Frontal cortex (tissue), 4 donors: ENCODE data around the gene BTBD16. TPM values are rescaled to one million over a fixed set of nuclear protein-coding genes. Genes with fewer than 3 reads are reported as not detected.

Source experiments
- DNase-seq, 2 donors: peaks; one replicate each; pipeline ENCODE4 v3.0.0; 2012; ENCODE audit warnings: low spot score in 2 of 2
- FAIRE-seq: peaks from 2 replicates; lab custom pipeline; 2012; peaks lifted over from hg19 to GRCh38; lab: Jason Lieb, UNC
- total RNA-seq: library from RNA; depleted of rRNA; stranded (reverse); fragments of >200 nt; gene quantifications from one replicate; pipeline ENCODE4 v1.2.3, GENCODE V29; 2014
- donor health status: control.
- donor health status: control.
- donor health status: control.

Gene BTBD16
- total RNA-seq: not detected

GRCh38 chr10:122271076-122271475 is at the start of gene BTBD16:
Gene BTBD16, plus strand, starts transcription at chr10:122271296. Its CDS starts 3,786 bp downstream, at chr10:122275082.
- no peak for FAIRE-seq
- no peak for DNase-seq

- no peak for FAIRE-seq
- DNase-seq: no peak
Observed at GRCh38 chr10:122221958-122222357, 49.1 kb upstream of the BTBD16 start.

- FAIRE-seq (no peak), DNase-seq (no peak)
Observed at GRCh38 chr10:122222638-122223037, 48.5 kb upstream of the BTBD16 start.

GRCh38 chr10:122224159-122224558 is 46.9 kb upstream of the BTBD16 start:
- DNase-seq (no peak), FAIRE-seq (no peak)

DNA sequence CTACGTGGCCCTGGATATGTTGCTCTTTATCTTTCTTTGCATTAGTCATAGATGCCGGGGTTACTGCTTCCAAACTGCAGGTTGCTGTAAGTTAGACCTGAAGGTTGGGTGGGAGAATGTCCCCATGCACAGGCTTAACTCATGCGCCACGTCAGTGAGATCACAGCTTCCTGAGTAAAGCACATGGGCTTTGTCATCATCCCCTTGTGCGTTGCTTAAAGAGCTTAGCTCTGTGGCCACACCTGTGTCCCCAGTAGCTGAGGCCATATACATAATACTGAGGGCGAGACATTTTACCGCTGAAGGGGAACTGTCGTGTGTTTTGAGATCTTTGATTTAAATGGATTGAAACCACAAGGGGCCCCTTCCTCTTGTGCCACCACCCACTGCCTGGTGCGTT is 45.8 kb upstream of the BTBD16 start:
- DNase-seq (no peak), FAIRE-seq (no peak)

DNA sequence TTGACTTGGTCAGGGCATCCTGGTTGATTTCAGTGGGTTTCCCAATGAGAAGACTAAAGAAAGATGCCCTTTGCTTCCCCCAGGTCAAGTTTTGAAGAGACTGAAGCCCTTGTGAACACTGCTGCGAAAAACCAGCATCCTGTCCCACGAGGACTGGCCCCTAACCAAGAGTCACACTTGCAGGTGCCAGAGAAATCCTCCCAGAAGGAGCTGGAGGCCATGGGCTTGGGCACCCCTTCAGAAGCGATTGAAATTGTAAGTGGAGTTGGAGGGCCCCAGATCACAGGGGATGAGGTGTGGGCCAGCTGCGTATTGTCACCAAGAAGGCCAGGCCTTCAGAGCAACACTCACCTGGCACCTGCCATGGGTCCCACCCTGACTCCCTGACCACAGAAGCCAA is 43.3 kb upstream of the BTBD16 start:
- DNase-seq: no peak
- FAIRE-seq: no peak

DNA sequence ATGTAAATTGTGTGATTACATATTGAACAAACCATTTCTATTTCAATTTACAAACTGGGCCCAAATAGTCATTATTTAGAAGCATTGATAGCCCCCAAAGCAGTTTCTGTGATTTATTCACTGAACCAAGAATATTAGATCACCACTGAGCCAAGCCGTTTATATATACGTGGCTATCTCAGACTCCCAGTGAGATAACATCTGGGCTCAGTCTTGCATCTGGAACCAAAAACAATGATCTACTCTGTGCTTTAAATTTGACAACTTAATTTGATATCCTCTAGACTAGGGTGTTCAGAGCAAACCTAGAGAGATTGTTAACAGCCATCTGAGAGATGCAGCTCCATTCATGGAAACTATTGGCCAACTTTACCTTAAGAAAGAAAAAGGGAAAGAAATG is 41.4 kb upstream of the BTBD16 start:
- no peak for FAIRE-seq
- DNase-seq: no peak

DNA sequence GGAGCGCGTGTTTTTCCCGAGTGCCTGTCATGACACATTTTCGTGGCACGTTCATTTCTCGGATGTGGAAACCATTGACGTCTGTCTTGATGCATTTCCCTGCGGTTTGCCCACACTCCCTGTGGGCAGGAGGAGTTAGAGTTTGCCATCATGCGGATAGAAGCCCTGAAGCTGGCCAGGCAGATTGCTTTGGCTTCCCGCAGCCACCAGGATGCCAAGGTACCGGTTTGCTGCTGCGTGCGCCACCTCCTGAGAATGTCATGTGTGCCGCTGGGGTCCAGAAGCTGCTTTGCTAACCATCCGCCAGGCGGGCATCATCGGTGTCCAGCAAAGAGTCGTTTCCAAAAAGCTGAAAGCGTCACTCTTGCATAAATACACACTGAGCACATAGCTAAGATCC is 40.9 kb upstream of the BTBD16 start:
- no peak for DNase-seq
- no peak for FAIRE-seq

GRCh38 chr10:122232769-122233168 is 38.3 kb upstream of the BTBD16 start:
- FAIRE-seq (no peak), DNase-seq (peak in 1 of 2 donors; percentile 23)

- DNase-seq (no peak), FAIRE-seq (no peak)
Observed at GRCh38 chr10:122233857-122234348, 37.2 kb upstream of the BTBD16 start.

DNA sequence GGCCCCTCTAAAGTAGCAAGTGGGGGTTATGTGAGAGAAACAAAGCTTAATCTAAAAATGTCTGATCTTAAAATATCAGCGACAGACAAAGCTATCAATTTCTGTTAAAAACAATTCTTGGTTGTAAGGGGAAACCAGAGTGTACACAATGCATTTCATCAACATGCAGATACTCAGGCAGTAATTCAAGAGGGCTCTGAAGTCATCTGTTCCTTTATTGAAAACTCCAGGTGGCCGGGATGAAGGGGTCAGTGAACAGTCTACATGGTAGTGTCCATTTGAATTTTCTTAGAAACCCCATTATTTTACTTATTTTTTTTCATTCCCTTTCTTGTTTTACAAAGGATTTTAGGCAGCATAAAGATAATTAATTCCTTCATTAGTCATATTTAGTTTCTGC is 36.7 kb upstream of the BTBD16 start:
- no peak for DNase-seq
- no peak for FAIRE-seq

DNA sequence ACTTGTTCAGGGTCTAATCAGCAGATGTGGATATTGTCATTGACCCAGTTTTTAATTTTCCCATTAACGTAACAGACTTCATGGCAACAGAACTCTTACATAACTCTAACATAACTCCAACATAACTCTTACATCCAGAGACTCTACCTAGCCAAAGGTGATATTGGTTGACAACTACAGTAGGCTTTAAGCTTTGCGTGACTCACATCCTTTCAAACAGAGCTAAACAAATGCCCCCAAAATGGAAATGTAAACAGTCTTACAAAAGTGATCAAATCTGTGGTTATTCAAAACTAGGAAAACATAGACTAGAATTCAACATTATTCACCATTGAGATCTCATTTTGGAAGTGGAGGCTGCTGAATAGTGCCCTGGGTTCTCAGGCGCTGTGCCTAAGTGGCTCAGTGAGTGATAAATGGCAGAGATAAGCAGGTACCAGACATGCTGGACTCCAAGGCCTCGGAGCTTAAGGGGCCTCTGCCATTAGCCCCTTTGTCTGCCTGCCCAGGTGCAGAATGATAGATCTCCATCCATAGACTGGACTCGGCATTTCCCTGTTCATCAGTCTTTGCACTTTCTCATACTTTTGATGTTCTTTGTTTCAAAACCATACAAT is 34.3 kb upstream of the BTBD16 start:
- DNase-seq (no peak), FAIRE-seq (no peak)

GRCh38 chr10:122237331-122237990 is 33.6 kb upstream of the BTBD16 start:
- FAIRE-seq (no peak), DNase-seq (no peak)

- DNase-seq (no peak), FAIRE-seq (no peak)
Observed at GRCh38 chr10:122239578-122240257, 31.4 kb upstream of the BTBD16 start.

GRCh38 chr10:122240401-122240800 is 30.7 kb upstream of the BTBD16 start:
- DNase-seq (no peak), FAIRE-seq (no peak)

DNA sequence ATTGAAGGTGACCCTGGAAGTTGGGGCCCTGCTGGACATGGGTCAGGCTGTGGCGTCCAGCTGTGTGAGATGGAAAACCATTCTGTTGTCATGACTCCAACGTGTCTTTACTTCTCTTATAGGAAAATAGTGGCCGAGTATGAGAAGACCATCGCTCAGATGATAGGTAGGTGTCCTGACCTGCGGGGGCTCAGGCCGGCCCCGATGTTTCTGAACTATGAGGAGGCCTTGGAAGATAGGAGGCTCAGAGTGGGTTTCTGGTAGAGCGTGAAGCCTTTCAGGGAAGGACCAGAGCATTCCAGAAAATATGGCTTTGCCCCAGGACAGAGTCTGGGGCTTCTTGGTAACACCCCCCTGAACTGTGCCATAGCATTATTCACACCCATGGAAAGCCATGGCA is 29.3 kb upstream of the BTBD16 start:
- no peak for DNase-seq
- FAIRE-seq: no peak

GRCh38 chr10:122243550-122243949 is 27.5 kb upstream of the BTBD16 start:
- no peak for DNase-seq
- FAIRE-seq: no peak

DNA sequence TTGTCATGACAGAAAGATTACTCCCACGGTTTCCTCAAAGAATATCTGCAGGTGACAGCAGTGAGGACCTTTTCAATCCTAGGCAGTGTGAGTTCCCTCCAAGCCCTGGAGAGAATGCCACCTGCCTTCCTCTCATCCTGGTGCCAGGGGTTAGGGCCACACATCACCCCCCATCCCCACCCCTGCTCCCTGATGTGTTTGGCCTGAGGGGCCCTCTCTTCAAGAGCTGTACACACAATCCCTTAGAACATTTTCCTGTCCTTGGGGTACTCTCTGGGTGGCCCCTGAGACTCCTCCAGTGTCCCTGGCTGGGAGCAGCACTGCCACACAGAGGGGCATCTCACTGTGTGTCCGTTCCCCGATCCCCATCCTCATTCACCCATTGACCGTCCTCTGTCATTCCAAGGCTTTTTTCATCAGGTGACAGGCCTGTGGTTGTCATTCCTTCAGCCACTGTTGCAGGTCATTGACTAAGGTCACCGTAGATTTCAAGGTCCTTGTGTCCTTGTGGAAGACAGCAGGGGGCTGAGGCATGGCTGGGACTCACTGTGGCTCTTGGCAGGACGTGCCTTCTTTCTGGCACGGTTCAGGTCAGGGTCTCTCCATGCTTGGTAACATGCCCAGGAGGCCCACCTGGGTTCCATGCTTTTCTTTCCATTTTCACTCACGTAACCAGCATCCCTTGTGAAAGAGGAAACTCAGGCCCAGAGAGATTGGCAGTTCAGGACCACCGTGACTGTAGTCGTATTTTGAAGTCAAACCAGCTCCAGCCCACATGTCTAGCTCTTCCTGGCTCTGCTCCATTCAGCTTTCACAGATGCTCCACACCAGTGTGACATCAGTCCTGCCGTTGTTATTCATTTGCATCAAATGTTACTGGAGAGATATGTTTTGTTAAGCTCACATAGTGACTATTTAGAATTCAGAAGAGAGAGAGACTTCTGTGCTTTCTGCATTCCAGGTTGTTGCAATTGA is 26.8 kb upstream of the BTBD16 start:
- DNase-seq: no peak
- no peak for FAIRE-seq

- FAIRE-seq (no peak), DNase-seq (no peak)
Observed at GRCh38 chr10:122245136-122245535, 26.0 kb upstream of the BTBD16 start.

DNA sequence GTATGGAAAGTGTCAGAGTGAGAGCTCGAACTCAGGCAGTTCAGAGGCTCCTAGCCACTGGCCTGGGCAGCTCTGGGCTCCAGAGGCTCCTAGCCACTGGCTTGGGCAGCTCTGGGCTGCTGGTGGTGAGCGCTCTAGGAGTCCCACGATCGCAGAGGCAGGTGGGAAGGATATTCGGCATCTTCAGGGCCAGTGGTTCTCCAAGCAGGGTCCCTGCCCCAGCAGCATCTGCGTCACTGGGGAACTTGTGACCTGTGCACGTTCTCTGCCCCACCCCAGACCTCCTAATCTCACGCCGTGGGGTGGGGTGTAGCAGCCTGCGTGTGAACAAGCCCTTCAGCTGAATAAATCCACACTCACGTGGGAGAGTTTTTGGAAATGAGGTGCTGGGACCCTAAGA is 25.2 kb upstream of the BTBD16 start:
- DNase-seq (no peak), FAIRE-seq (no peak)
